NCI-H2196 treated with DMSO at 0.1 percent for 48 hours (cell line): ENCODE results near the gene KRTAP4-12.
"Not testable (repeated sequence)": the region's sequence is repeated elsewhere in the genome, so short reads cannot be mapped to it uniquely, and the experiment has no call there.

ENCODE experiments used
- DNase-seq: peaks from one replicate; lab custom pipeline; 2025; ENCODE audit not compliant: unreplicated experiment; lab: John Stamatoyannopoulos, UW

KRTAP4-12 gene

DNA sequence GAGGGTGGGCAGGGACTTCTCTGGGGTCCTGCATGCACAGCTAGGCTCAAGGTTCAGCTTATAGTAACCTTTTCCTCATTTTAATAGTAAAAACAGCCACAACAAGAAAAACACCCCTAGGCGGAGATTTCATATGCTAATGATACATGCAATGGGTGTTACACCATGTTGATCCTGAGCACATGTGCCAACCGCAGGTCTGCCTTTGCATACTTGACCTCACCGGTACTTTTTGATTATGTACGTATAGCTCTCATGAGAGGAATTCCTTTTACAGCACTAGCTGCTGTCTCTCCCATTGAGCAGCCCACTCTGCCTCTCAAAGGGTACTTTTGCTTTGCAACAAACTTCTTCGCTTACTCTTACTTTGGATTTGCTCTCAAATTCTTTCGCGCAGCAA lies 27.9 kb downstream of the KRTAP4-12 start:
- DNase-seq: no peak

DNA sequence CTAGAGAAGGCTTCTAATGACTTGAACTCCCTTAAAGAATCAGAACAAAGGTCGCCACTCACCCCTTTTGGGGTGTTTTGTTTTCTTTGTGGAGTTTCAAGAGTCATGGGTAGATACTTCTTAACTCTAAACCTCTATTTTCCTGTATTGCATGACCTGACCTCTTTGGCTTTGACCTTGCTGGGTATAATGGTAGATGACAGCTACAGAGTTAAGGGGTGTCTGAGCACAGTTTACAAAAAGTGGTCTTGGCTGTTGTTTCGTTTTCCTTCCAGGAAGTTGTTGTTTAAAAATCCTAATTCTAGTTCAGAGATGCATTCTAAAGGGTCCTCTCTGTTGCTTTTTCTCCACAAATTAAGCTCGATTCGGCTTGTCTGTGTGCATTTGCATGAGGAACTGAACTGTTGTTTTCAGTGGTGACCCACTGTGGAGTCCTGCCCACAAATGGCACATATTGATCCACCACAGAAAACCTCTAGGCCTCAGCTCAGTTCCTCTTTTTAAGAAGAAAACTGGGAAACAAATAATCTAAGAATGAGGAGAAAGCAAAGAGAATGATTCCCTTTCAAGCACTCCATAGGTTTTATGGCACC lies 35.1 kb downstream of the KRTAP4-12 start:
- not testable (repeated sequence) for DNase-seq

DNA sequence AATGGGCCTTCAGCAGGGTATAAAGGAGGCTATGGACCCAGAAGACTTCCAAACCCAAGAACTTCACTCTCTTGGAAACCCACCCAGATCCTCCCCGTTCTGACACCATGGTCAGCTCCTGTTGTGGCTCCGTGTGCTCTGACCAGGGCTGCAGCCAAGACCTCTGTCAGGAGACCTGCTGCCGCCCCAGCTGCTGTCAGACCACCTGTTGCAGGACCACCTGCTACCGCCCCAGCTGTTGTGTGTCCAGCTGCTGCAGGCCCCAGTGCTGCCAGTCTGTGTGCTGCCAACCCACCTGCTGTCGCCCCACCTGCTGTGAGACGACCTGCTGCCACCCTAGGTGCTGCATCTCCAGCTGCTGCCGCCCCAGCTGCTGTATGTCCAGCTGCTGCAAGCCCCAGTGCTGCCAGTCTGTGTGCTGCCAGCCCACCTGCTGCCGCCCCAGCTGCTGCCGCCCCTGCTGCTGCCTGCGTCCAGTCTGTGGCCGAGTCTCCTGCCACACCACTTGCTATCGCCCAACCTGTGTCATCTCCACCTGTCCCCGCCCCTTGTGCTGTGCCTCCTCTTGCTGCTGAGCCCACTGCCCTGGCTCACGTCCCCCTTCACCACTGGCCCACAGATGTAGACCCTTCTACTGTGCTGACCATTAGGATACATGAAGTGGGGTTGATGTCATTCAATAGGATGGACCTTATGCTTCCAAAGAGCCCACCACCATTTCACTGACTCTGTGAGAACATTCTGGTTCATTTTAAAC lies 39.7 kb downstream of the KRTAP4-12 start, which contains the start of gene KRTAP4-7:
Gene KRTAP4-7 (plus strand): TSS at position 51 of the 757 bp plus-strand sequence. CDS start 57 bp downstream, at position 108.
- DNase-seq: not testable (repeated sequence)

DNA sequence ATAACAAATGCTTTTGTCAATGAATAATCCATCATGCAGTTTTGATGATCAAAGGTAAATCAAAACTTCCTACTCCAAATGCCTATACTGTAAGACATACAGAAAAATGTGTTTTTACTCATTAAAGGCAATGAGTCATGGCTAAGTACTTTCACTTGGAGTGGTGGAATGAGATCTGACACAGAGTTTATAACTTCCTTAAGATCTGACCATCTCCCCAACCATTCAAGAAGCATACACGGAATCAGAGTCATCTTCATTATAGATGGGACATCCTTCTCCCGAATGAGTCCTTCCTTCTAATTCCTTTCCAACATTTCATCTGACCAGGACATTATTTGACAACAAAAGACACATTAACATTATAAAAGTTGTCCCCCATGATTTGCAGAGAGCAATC lies 40.6 kb downstream of the KRTAP4-12 start:
- not testable (repeated sequence) for DNase-seq

DNA sequence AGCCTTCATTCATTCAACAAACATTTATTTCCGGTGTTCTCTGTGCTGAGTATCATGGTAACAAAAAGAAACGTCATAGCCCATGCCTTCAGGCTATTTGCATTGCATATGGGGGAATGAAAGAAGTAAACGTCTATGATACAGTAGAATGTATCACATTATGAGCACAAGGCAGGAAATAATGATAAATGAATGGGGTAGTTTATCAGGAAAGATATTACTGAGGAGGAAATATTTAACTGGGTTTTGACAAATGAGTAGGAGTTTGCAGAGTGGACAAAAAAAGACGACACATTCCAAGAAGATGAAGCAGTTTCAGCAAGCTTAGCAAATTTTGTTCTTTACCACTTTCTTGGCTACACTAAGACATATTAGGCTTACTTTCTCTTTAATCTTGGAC lies 41.4 kb downstream of the KRTAP4-12 start:
- no peak for DNase-seq

DNA sequence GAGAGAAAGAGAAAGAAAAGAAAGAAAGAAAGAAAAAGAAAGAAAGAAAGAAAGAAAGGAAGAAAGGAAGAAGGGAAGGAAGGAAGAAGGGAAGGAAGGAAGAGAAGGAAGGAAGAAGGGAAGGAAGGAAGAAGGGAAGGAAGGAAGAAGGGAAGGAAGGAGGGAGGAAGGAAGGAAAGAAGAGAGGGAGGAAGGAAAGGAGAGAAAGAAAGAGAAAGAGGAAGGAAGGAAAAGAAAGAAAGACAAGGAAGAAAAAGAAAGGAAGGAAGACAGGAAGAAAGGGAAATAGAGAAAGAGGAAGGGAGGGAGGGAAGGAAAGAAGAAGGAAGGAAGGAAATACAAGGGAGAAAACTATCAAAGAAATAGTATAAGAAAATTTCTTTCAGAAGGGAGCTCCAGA lies 47.2 kb downstream of the KRTAP4-12 start:
- DNase-seq: no peak

DNA sequence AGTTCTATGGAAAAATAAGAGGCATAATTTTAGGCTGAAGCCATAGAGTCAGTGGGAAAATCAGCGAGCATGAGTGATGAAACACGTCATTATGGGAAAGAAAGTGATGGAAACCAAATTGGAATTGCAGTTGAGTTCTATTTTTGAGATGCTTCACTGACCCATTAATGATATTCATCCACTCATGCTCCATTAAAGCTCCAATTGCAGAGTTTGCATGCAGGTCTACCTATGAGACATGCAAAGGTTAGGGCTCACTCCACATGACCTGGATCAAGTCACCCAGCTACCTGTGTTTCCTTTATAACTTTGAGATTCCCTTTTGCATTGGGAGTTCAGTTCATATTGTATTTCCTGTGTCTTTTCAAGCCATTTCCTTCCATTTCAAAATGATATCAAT lies 50.3 kb downstream of the KRTAP4-12 start:
- no peak for DNase-seq
